HepG2 (cell line): ENCODE measurements around the gene ZFX. TPM values are rescaled to one million over a fixed set of nuclear protein-coding genes. Genes with fewer than 3 reads are reported as not detected.
A peak's percentile ranks its signal among the peaks of the same experiment; 100 is the strongest.

Experiments
- ASH2L ChIP-seq: fragments of 300-600, 200-600 bp; sonication (generic); IDR thresholded peaks from 2 replicates; pipeline ENCODE4 v1.7.0; 2017; ENCODE audit warnings: low read depth, mild to moderate bottlenecking, moderate library complexity, mixed read lengths, low read length; ENCODE audit not compliant: insufficient read length
- HNF1A ChIP-seq, 2 experiments: sonication (generic) in 1 of 2; formaldehyde crosslinking in 1 of 2; IDR thresholded peaks; 2 replicates each; pipeline versions ENCODE4 v1.4.0 to v1.6.1; 2016 to 2020; ENCODE audit warnings: borderline replicate concordance in 1 of 2, low read depth in 1 of 2, mild to moderate bottlenecking in 1 of 2, missing genetic modification reagents in 1 of 2
- ISL2 ChIP-seq: sonication (generic); formaldehyde crosslinking; IDR thresholded peaks from 2 replicates; pipeline ENCODE4 v1.5.0; 2020; ENCODE audit warnings: missing genetic modification reagents
- MED1 ChIP-seq: sonication (generic); formaldehyde crosslinking; IDR thresholded peaks from 2 replicates; pipeline ENCODE4 v1.4.0; 2020; ENCODE audit warnings: missing genetic modification reagents
- NCOA2 ChIP-seq: sonication (generic); formaldehyde crosslinking; IDR thresholded peaks from 2 replicates; pipeline ENCODE4 v1.8.0; 2022; ENCODE audit warnings: inconsistent platforms
- POLR2A ChIP-seq, 2 experiments: IDR thresholded peaks; 2 replicates each; pipeline ENCODE4 v1.6.1; 2011; ENCODE audit warnings: low read depth in 2 of 2, low read length in 2 of 2, mild to moderate bottlenecking in 1 of 2, moderate library complexity in 1 of 2; ENCODE audit not compliant: insufficient read depth in 1 of 2
- RBFOX2 ChIP-seq: fragments of 200-400 bp; formaldehyde crosslinking; IDR thresholded peaks from 2 replicates; pipeline ENCODE4 v1.6.1; 2017; ENCODE audit warnings: low read depth, mild to moderate bottlenecking, low read length
- SALL2 ChIP-seq: sonication (generic); formaldehyde crosslinking; IDR thresholded peaks from 2 replicates; pipeline ENCODE4 v1.8.1; 2023; ENCODE audit warnings: mild to moderate bottlenecking, missing genetic modification reagents, inconsistent platforms
- SOX6 ChIP-seq, 2 experiments: fragments of 450-650 bp in 1 of 2; sonication (generic) in 1 of 2; formaldehyde crosslinking in 1 of 2; IDR thresholded peaks; 2 replicates each; pipeline versions ENCODE4 v1.4.0 to v1.6.1; 2017 to 2020; ENCODE audit warnings: antibody characterized with exemption in 1 of 2, mild to moderate bottlenecking in 1 of 2, missing genetic modification reagents in 1 of 2
- STAT6 ChIP-seq: sonication (generic); formaldehyde crosslinking; IDR thresholded peaks from 2 replicates; pipeline ENCODE4 v1.4.0; 2020; ENCODE audit warnings: missing genetic modification reagents, mild to moderate bottlenecking, borderline replicate concordance
- ZBTB42 ChIP-seq: sonication (generic); formaldehyde crosslinking; IDR thresholded peaks from 2 replicates; pipeline ENCODE4 v1.5.0; 2020; ENCODE audit warnings: mild to moderate bottlenecking, missing genetic modification reagents
- ZNF362 ChIP-seq: sonication (generic); formaldehyde crosslinking; IDR thresholded peaks from 2 replicates; pipeline ENCODE4 v1.4.0; 2020; ENCODE audit warnings: missing genetic modification reagents, mild to moderate bottlenecking, borderline replicate concordance
- polyA plus RNA-seq, 8 experiments: library from polyadenylated mRNA; depleted of rRNA in 3 of 8; stranded (reverse) in 7 of 8; unstranded in 1 of 8; fragments of >200 nt; fragmentation: Illumina TruSeq in 4 of 8; extraction: Trizol in 4 of 8; gene quantifications; 2 replicates each; pipeline versions ENCODE4 v1.2.1 to v1.2.3, GENCODE V29; 2011 to 2016; ENCODE audit warnings: low read depth in 4 of 8, missing spikeins in 1 of 8, mixed read lengths in 1 of 8; ENCODE audit not compliant: insufficient read depth in 1 of 8
- total RNA-seq, 5 experiments: library from RNA; depleted of rRNA; stranded (reverse); fragments of >200 nt; fragmentation: Illumina TruSeq; extraction: Trizol; gene quantifications; 2 replicates each; pipeline ENCODE4 v1.2.3, GENCODE V29; 2016; ENCODE audit warnings: low read depth in 1 of 5

ZFX gene
- total and polyA plus RNA-seq, 2 of the 13 experiments (the other 11 are each of a cell fraction or from before 2014, with no cell fraction given), result 13.8 to 37.3 TPM

GRCh38 chrX:24148535-24149350 lies 786 bp upstream of the ZFX start (continued):
- TF ChIP-seq HNF1A (IDR thresholded peaks at IDR 0.05; ENCODE audit: low read depth), result peak; percentile 36; the same call in 1 of the 2 replicates
- TF ChIP-seq HNF1A (CRISPR knock-in tag; IDR thresholded peaks at IDR 0.05; ENCODE audit: borderline replicate concordance), result no peak
- TF ChIP-seq SALL2 (CRISPR knock-in tag), result no peak
- peak; percentile 4 for TF ChIP-seq ASH2L
- no peak for TF ChIP-seq RBFOX2
- TF ChIP-seq POLR2A (IDR thresholded peaks at IDR 0.05; ENCODE audit: insufficient read depth in 1 of 2, low read depth in 2 of 2, low read length in 2 of 2), result peak in 1 of 2 experiments; percentile 50; a peak in 2 of 4 replicates
- 0 out of 2 replicates have a peak, but pooled peaks have one; percentile 24 for TF ChIP-seq ISL2 (CRISPR knock-in tag)
- peak; percentile 50; the same call in 1 of the 2 replicates for TF ChIP-seq ZNF362 (CRISPR knock-in tag)
- TF ChIP-seq MED1 (CRISPR knock-in tag), result 0 out of 2 replicates have a peak, but pooled peaks have one; percentile 18
- TF ChIP-seq STAT6 (CRISPR knock-in tag), result no peak
- no peak for TF ChIP-seq ZBTB42 (CRISPR knock-in tag)
- 0 out of 2 replicates have a peak, but pooled peaks have one; percentile 23 for TF ChIP-seq NCOA2 (CRISPR knock-in tag)
- no peak for TF ChIP-seq SOX6 (IDR thresholded peaks at IDR 0.05)
- TF ChIP-seq SOX6 (CRISPR knock-in tag; IDR thresholded peaks at IDR 0.05), result peak; percentile 26; the same call in 1 of the 2 replicates
- TF ChIP-seq, all 625 proteins: peak for 12
